H9 (cell line): ENCODE measurements around the gene ARHGAP24. TPM values are rescaled to one million over a fixed set of nuclear protein-coding genes. Genes with fewer than 3 reads are reported as not detected.
A peak's percentile ranks its signal among the peaks of the same experiment; 100 is the strongest.

ENCODE experiments used
- DNase-seq: peaks from one replicate; pipeline ENCODE4 v3.0.0-alpha.2; 2017
- H2AFZ ChIP-seq: one replicate; pipeline ENCODE4 v1.6.1; 2013; ENCODE audit warnings: mild to moderate bottlenecking, low read length, control low read depth, moderate library complexity
- H2AK5ac ChIP-seq: 2 replicates; pipeline ENCODE4 v1.6.1; 2013; ENCODE audit warnings: low read length, control low read depth, mixed read lengths; ENCODE audit not compliant: insufficient read length
- H2BK120ac ChIP-seq: one replicate; pipeline ENCODE4 v1.6.1; 2013; ENCODE audit warnings: low read depth, mild to moderate bottlenecking, low read length, control low read depth, inconsistent platforms; ENCODE audit not compliant: poor library complexity, severe bottlenecking
- H2BK12ac ChIP-seq: 2 replicates; pipeline ENCODE4 v1.6.1; 2013; ENCODE audit warnings: low read length, control low read depth, mixed read lengths, low read depth; ENCODE audit not compliant: insufficient read length
- H2BK15ac ChIP-seq: 2 replicates; pipeline ENCODE4 v1.6.1; 2013; ENCODE audit warnings: low read depth, low read length, control low read depth
- H2BK20ac ChIP-seq: one replicate; pipeline ENCODE4 v1.6.1; 2013; ENCODE audit warnings: low read depth, mild to moderate bottlenecking, low read length, control low read depth, inconsistent platforms; ENCODE audit not compliant: poor library complexity, severe bottlenecking
- H2BK5ac ChIP-seq: 2 replicates; pipeline ENCODE4 v1.6.1; 2013; ENCODE audit warnings: low read length, control low read depth, mixed read lengths; ENCODE audit not compliant: insufficient read length
- H3K14ac ChIP-seq: 2 replicates; pipeline ENCODE4 v1.6.1; 2013; ENCODE audit warnings: low read length, control low read depth; ENCODE audit not compliant: insufficient read depth
- H3K18ac ChIP-seq: 2 replicates; pipeline ENCODE4 v1.6.1; 2013; ENCODE audit warnings: low read depth, mild to moderate bottlenecking, mixed read lengths, low read length, control low read depth; ENCODE audit not compliant: insufficient read length
- H3K23ac ChIP-seq: 2 replicates; pipeline ENCODE4 v1.6.1; 2013; ENCODE audit warnings: low read length, control low read depth, mixed read lengths, low read depth; ENCODE audit not compliant: insufficient read length
- H3K23me2 ChIP-seq: 2 replicates; pipeline ENCODE4 v1.6.1; 2013; ENCODE audit warnings: low read depth, mild to moderate bottlenecking, mixed read lengths, low read length, control low read depth; ENCODE audit not compliant: insufficient read length, poor library complexity, severe bottlenecking
- H3K27ac ChIP-seq: 2 replicates; pipeline ENCODE4 v1.5.1; 2013; ENCODE audit warnings: low read length, control low read depth, mixed read lengths, low read depth; ENCODE audit not compliant: insufficient read length
- H3K27me3 ChIP-seq: 2 replicates; pipeline ENCODE4 v1.6.1; 2013; ENCODE audit warnings: low read length, control low read depth, inconsistent platforms; ENCODE audit not compliant: insufficient read depth
- H3K4ac ChIP-seq: 2 replicates; pipeline ENCODE4 v1.6.1; 2013; ENCODE audit warnings: low read depth, mild to moderate bottlenecking, control low read depth, inconsistent platforms, low read length, moderate library complexity
- H3K4me1 ChIP-seq: 2 replicates; pipeline ENCODE4 v1.6.1; 2013; ENCODE audit warnings: low read length, control low read depth, inconsistent platforms; ENCODE audit not compliant: insufficient read depth
- H3K4me2 ChIP-seq: 2 replicates; pipeline ENCODE4 v1.6.1; 2013; ENCODE audit warnings: low read length, control low read depth, mixed read lengths; ENCODE audit not compliant: insufficient read length, insufficient read depth
- H3K56ac ChIP-seq: 2 replicates; pipeline ENCODE4 v1.6.1; 2013; ENCODE audit warnings: low read depth, mild to moderate bottlenecking, mixed read lengths, low read length, control low read depth; ENCODE audit not compliant: insufficient read length
- H3K79me1 ChIP-seq: 2 replicates; pipeline ENCODE4 v1.6.1; 2013; ENCODE audit warnings: low read depth, mild to moderate bottlenecking, moderate library complexity, low read length, control low read depth, inconsistent platforms; ENCODE audit not compliant: insufficient read depth, poor library complexity, severe bottlenecking
- H3K79me2 ChIP-seq: 2 replicates; pipeline ENCODE4 v1.6.1; 2013; ENCODE audit warnings: low read length, control low read depth, inconsistent platforms; ENCODE audit not compliant: insufficient read depth
- H3K9ac ChIP-seq: 2 replicates; pipeline ENCODE4 v1.6.1; 2013; ENCODE audit warnings: low read length, control low read depth, mixed read lengths; ENCODE audit not compliant: insufficient read length; ENCODE audit errors: extremely low read depth
- H3K9me3 ChIP-seq: one replicate; pipeline ENCODE4 v1.6.1; 2013; ENCODE audit warnings: low read depth, low read length, inconsistent platforms; ENCODE audit not compliant: control insufficient read depth
- H3T11ph ChIP-seq: one replicate; pipeline ENCODE4 v1.6.1; 2013; ENCODE audit warnings: mild to moderate bottlenecking, low read length, control low read depth, inconsistent platforms
- H4K20me1 ChIP-seq: one replicate; pipeline ENCODE4 v1.6.1; 2013; ENCODE audit not compliant: control insufficient read depth, insufficient read length, insufficient read depth
- H4K5ac ChIP-seq: 2 replicates; pipeline ENCODE4 v1.6.1; 2013; ENCODE audit warnings: low read depth, mild to moderate bottlenecking, mixed read lengths, low read length, control low read depth; ENCODE audit not compliant: insufficient read length
- H4K8ac ChIP-seq: replicated peaks from 2 replicates; pipeline ENCODE4 v1.6.1; 2013; ENCODE audit warnings: low read length, control low read depth, mixed read lengths, low read depth; ENCODE audit not compliant: insufficient read length
- H4K91ac ChIP-seq: 2 replicates; pipeline ENCODE4 v1.6.1; 2013; ENCODE audit warnings: low read depth, mild to moderate bottlenecking, moderate library complexity, mixed read lengths, low read length, control low read depth; ENCODE audit not compliant: insufficient read length
- H3K27ac Mint-ChIP-seq, 3 experiments: 2 replicates in 2 of 3; 3 replicates in 1 of 3; pipeline ENCODE4 v1.8.0; 2020 to 2021; ENCODE audit warnings: mixed read lengths in 3 of 3, mild to moderate bottlenecking in 1 of 3, moderate library complexity in 1 of 3
- H3K27me3 Mint-ChIP-seq: 2 replicates; pipeline ENCODE4 v1.8.0; 2021; ENCODE audit warnings: low read depth, mild to moderate bottlenecking, moderate library complexity, mixed read lengths
- H3K36me3 Mint-ChIP-seq, 3 experiments: 2 replicates in 2 of 3; 3 replicates in 1 of 3; pipeline ENCODE4 v1.8.0; 2020 to 2021; ENCODE audit warnings: low read depth in 3 of 3, mixed read lengths in 3 of 3; ENCODE audit not compliant: insufficient read depth in 1 of 3
- H3K4me1 Mint-ChIP-seq, 2 experiments: 2 replicates each; pipeline ENCODE4 v1.8.0; 2020; ENCODE audit warnings: mixed read lengths in 2 of 2
- H3K4me3 Mint-ChIP-seq, 2 experiments: 2 replicates in 1 of 2; 3 replicates in 1 of 2; pipeline ENCODE4 v1.8.0; 2020 to 2021; ENCODE audit warnings: mild to moderate bottlenecking in 2 of 2, mixed read lengths in 2 of 2, moderate library complexity in 1 of 2
- H3K9me3 Mint-ChIP-seq, 2 experiments: 2 replicates in 1 of 2; 3 replicates in 1 of 2; pipeline ENCODE4 v1.8.0; 2020; ENCODE audit warnings: mild to moderate bottlenecking in 2 of 2, mixed read lengths in 2 of 2, moderate library complexity in 1 of 2
- CTCF ChIP-seq: fragments of 200-600 bp; sonication (generic); conservative IDR thresholded peaks from 3 replicates; pipeline ENCODE4 v1.8.0; 2021; ENCODE audit warnings: antibody characterized with exemption, mild to moderate bottlenecking
- total RNA-seq: library from RNA; stranded (reverse); gene quantifications from 2 replicates; pipeline ENCODE4 v1.2.1, GENCODE V29; 2021

Gene ARHGAP24
- total RNA-seq, 1 experiment from 2014 or later, result 0.37 TPM

- Mint-ChIP-seq H3K4me3 (no peak overlapping the region), H3K4me1 (peaks cover 0 to 5% of the 10 kb centered on the region in 2 experiments; a peak in 1 of 4 replicates), H3K9me3 (peaks cover 3 to 4% of the 10 kb centered on the region in 2 experiments; a peak in 3 of 5 replicates), H3K36me3 (peaks cover 0 to 4% (median 0%) of the 10 kb centered on the region in 3 experiments; a peak in 2 of 7 replicates), H3K27ac (0 out of 7 replicates have a peak overlapping the region, but pooled peaks of 1 of the 3 experiments have one; percentile 4), H3K27me3 (no peaks in the 10 kb centered on the region)
- Histone ChIP-seq H2AFZ (no peak overlapping the region), H3K79me2 (no peaks in the 10 kb centered on the region), H2BK12ac (no peak overlapping the region), H3K56ac (no peak overlapping the region), H3K4ac (no peak overlapping the region), H4K91ac (no peak overlapping the region), H2BK20ac (no peak overlapping the region), H2AK5ac (no peak overlapping the region), H2BK120ac (no peak overlapping the region), H4K5ac (no peak overlapping the region), H3K4me2 (no peak overlapping the region), H3K9me3 (no peaks in the 10 kb centered on the region), H3T11ph (no peak overlapping the region), H3K14ac (no peak overlapping the region), H3K9ac (no peak overlapping the region), H2BK5ac (no peak overlapping the region), H3K23me2 (no peaks in the 10 kb centered on the region), H3K79me1 (no peaks in the 10 kb centered on the region), H3K27me3 (no peaks in the 10 kb centered on the region), H2BK15ac (no peak overlapping the region), H3K27ac (no peak overlapping the region), H4K8ac (no peak overlapping the region), H3K4me1 (no peaks in the 10 kb centered on the region), H3K23ac (no peak overlapping the region), H4K20me1 (no peaks in the 10 kb centered on the region), H3K18ac (no peak overlapping the region)
- no peak for DNase-seq
- TF ChIP-seq CTCF, result no peak
Observed at GRCh38 chr4:85792376-85793232, 317.7 kb downstream of the ARHGAP24 start.
